Chondrocyte (in vitro differentiated cells): ENCODE data around the gene OR51E2. TPM values are rescaled to one million over a fixed set of nuclear protein-coding genes. Genes with fewer than 3 reads are reported as not detected.

ENCODE experiments used
- DNase-seq: peaks from one replicate; pipeline ENCODE4 v3.0.0; 2021; ENCODE audit warnings: mixed read lengths, low spot score
- H3K27ac Mint-ChIP-seq: one replicate; pipeline ENCODE4 v1.8.0; 2021; ENCODE audit warnings: mild to moderate bottlenecking, moderate library complexity, mixed read lengths; ENCODE audit not compliant: unreplicated experiment
- H3K27me3 Mint-ChIP-seq: 2 replicates; pipeline ENCODE4 v1.8.0; 2021; ENCODE audit warnings: low read depth, mixed read lengths
- H3K36me3 Mint-ChIP-seq: 2 replicates; pipeline ENCODE4 v1.8.0; 2021; ENCODE audit warnings: low read depth, mixed read lengths
- H3K4me1 Mint-ChIP-seq: 2 replicates; pipeline ENCODE4 v1.8.0; 2021; ENCODE audit warnings: low read depth, mild to moderate bottlenecking, mixed read lengths
- H3K4me3 Mint-ChIP-seq: one replicate; pipeline ENCODE4 v1.8.0; 2021; ENCODE audit warnings: mild to moderate bottlenecking, moderate library complexity, mixed read lengths; ENCODE audit not compliant: unreplicated experiment
- H3K9me3 Mint-ChIP-seq: 2 replicates; pipeline ENCODE4 v1.8.0; 2021; ENCODE audit warnings: low read depth, mixed read lengths
- total RNA-seq: library from RNA; stranded (reverse); gene quantifications from 3 replicates; pipeline ENCODE4 v1.2.1, GENCODE V29; 2021
- TF ChIP-seq, protein P1 (sequence below): fragments of 200-600 bp; sonication (generic); IDR thresholded peaks from 2 replicates; pipeline ENCODE4 v1.5.0; 2021; ENCODE audit warnings: antibody characterized with exemption, mild to moderate bottlenecking, moderate library complexity

The OR51E2 gene
- total RNA-seq, 1 donor from 2014 or later = 3.2 TPM

DNA sequence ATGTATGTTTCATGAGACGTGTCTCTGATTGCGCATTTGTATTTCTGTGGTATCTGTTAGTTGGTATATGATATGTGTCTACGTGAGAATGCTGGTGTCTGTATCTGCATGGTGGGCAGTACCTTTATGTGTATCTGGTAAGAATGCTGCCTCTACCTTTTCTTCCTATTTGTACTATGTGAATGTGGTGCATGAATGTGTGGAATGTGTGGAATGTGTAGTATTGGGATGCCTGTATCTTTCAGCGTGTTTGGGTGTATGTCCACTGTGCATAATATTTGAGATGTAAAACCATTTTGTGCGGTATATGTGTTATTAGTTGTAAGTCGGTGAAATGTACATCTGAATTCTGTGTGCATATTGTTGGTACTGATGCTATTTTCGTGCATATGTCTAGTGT lies 56.2 kb downstream of the OR51E2 start:
- peaks cover 44% of the 10 kb centered on the region for H3K4me1 Mint-ChIP-seq
- TF ChIP-seq, protein P1, sequence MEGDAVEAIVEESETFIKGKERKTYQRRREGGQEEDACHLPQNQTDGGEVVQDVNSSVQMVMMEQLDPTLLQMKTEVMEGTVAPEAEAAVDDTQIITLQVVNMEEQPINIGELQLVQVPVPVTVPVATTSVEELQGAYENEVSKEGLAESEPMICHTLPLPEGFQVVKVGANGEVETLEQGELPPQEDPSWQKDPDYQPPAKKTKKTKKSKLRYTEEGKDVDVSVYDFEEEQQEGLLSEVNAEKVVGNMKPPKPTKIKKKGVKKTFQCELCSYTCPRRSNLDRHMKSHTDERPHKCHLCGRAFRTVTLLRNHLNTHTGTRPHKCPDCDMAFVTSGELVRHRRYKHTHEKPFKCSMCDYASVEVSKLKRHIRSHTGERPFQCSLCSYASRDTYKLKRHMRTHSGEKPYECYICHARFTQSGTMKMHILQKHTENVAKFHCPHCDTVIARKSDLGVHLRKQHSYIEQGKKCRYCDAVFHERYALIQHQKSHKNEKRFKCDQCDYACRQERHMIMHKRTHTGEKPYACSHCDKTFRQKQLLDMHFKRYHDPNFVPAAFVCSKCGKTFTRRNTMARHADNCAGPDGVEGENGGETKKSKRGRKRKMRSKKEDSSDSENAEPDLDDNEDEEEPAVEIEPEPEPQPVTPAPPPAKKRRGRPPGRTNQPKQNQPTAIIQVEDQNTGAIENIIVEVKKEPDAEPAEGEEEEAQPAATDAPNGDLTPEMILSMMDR = no peak
- H3K27ac Mint-ChIP-seq = no peak overlapping the region
- no peak for DNase-seq
- H3K27me3 Mint-ChIP-seq = no peaks in the 10 kb centered on the region
- no peaks in the 10 kb centered on the region for H3K36me3 Mint-ChIP-seq
- no peaks in the 10 kb centered on the region for H3K9me3 Mint-ChIP-seq
- no peak overlapping the region for H3K4me3 Mint-ChIP-seq

DNA sequence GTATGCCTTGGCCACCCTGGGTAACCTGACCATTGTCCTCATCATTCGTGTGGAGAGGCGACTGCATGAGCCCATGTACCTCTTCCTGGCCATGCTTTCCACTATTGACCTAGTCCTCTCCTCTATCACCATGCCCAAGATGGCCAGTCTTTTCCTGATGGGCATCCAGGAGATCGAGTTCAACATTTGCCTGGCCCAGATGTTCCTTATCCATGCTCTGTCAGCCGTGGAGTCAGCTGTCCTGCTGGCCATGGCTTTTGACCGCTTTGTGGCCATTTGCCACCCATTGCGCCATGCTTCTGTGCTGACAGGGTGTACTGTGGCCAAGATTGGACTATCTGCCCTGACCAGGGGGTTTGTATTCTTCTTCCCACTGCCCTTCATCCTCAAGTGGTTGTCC lies 57.7 kb downstream of the OR51E2 start:
- TF ChIP-seq, protein P1 = no peak
- Mint-ChIP-seq H3K4me1 (peaks cover 34% of the 10 kb centered on the region), H3K36me3 (no peaks in the 10 kb centered on the region), H3K27ac (no peak overlapping the region), H3K27me3 (no peaks in the 10 kb centered on the region), H3K9me3 (no peaks in the 10 kb centered on the region), H3K4me3 (no peak overlapping the region)
- no peak for DNase-seq

DNA sequence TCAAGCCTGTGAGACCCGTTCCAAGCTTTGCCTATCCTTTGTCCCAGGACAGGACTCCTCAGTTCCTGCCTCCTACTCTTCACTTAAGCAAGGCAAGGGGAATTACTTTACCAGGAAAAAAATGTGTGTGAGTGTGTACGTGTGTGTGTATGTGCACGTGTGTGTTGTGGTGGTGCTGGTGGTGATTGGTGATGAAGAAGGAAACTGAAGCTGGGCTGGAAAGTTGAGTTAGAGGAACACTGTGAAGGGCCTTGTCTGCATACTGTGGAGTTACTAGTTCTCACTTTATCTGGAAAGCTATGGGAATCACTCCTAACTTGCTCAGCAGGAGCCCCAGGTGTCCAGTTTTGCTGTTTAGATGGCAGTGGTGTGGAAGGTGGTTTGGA lies 60.0 kb downstream of the OR51E2 start:
- no peak for DNase-seq
- Mint-ChIP-seq H3K36me3 (no peaks in the 10 kb centered on the region), H3K27ac (no peak overlapping the region), H3K27me3 (peaks cover 4% of the 10 kb centered on the region), H3K9me3 (no peaks in the 10 kb centered on the region), H3K4me1 (peaks cover 16% of the 10 kb centered on the region), H3K4me3 (no peak overlapping the region)
- TF ChIP-seq, protein P1 = no peak

DNA sequence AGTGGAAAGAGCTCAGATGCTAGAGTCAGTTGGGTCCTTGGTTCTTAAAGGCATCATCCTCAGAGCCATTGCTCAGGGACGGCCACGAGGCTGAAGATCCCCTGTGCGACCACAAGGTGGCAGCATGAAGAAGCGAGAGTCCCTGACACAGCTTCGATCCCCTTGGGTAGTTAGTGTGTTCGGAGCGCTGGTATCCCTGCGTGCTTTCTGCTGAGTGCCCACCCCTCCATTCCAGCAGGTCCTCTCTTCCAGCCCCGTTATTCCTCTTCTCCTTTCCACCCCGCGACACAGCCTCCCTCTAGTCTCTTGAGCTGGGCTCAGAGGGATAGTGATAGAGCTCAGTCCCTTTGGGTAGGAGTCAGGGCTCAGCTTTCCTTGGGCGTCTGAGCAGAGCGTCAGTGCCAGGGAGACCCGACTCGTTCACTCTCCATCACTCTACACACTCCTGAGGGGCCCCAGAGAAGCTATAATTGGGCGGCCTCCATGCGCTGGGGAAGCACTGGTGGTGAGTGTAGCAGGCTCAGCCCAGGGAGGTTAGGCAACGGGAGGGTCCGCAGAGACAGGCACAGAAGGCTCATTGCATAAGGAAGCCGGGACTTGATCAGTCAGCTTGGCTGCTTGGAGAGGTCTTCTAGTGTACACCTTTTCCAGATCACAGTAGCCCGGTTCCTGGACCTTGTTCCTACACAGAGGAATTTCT lies 60.5 kb downstream of the OR51E2 start, which contains the start of gene OR51D1:
TSS of gene OR51D1 (plus strand) at position 516 of the 700 bp plus-strand sequence. CDS start 2,314 bp downstream, outside the sequence.
- no peak within 1 kb of the TSS for H3K27ac Mint-ChIP-seq
- H3K27me3 Mint-ChIP-seq = peaks cover 5% of the 10 kb centered on the region
- peaks cover 11% of the 10 kb centered on the region for H3K4me1 Mint-ChIP-seq
- no peaks in the 10 kb centered on the region for H3K36me3 Mint-ChIP-seq
- no peak within 1 kb of the TSS for H3K4me3 Mint-ChIP-seq
- TF ChIP-seq, protein P1 = peak; percentile 95
- no peak for DNase-seq
- no peaks in the 10 kb centered on the region for H3K9me3 Mint-ChIP-seq

DNA sequence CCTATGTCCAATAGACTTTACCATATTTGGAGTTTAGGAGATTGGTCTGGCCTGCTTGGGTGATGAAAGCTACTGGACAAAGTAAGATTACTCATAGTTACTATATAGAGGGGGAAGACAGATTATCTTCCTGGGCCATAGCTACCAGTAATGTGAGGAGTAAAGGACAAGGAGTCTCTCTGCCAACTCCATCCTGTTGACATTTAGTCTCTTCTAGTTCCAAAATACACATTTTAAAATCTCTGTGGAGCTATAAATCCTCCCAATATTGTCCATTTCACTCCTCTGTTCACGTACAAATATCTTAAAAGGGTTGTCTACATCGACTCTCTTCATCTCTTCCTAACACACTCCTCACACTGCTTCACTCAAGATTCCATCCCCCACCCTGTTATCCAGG lies 61.5 kb downstream of the OR51E2 start:
- Mint-ChIP-seq H3K4me3 (no peak overlapping the region), H3K27ac (no peak overlapping the region), H3K4me1 (peaks cover under 1% of the 10 kb centered on the region), H3K9me3 (peaks cover 4% of the 10 kb centered on the region), H3K36me3 (peaks cover 3% of the 10 kb centered on the region), H3K27me3 (peaks cover 14% of the 10 kb centered on the region)
- TF ChIP-seq, protein P1 = no peak
- no peak for DNase-seq

Other genes starting within 250 kb of the OR51E2 start
- gene OR52K2, start 248.6 kb downstream of the OR51E2 start, total RNA-seq = not detected in 3 replicates
- not detected in 3 replicates for gene OR52K1, start 215.2 kb downstream of the OR51E2 start, total RNA-seq
- not detected in 3 replicates for gene OR52M1, start 152.7 kb downstream of the OR51E2 start, total RNA-seq
- not detected in 3 replicates for gene OR52I2, start 116.1 kb downstream of the OR51E2 start, total RNA-seq
- not detected in 3 replicates for gene OR52I1, start 103.8 kb downstream of the OR51E2 start, total RNA-seq
- gene TRIM68, start 89.6 kb downstream of the OR51E2 start, total RNA-seq = 9.7 to 13.5 TPM (median 10.3 TPM) in 3 replicates
- not detected in 3 replicates for gene OR51D1, start 60.4 kb downstream of the OR51E2 start, total RNA-seq
- gene OR51E1, start 53.9 kb downstream of the OR51E2 start, total RNA-seq = 0.22 to 1.6 TPM (median 1.2 TPM) in 3 replicates
- gene MMP26, start 6.9 kb upstream of the OR51E2 start, total RNA-seq = not detected in 3 replicates
- not detected in 3 replicates for gene OR51F1, start 72.1 kb upstream of the OR51E2 start, total RNA-seq
- gene OR52R1, start 106.5 kb upstream of the OR51E2 start, total RNA-seq = not detected in 3 replicates
- gene OR51F2, start 123.5 kb upstream of the OR51E2 start, total RNA-seq = not detected in 3 replicates
- not detected in 3 replicates for gene OR51S1, start 151.4 kb upstream of the OR51E2 start, total RNA-seq
- not detected in 3 replicates for gene OR51T1, start 184.0 kb upstream of the OR51E2 start, total RNA-seq
- gene OR51A7, start 205.9 kb upstream of the OR51E2 start, total RNA-seq = not detected in 3 replicates
- not detected in 3 replicates for gene OR51G2, start 221.5 kb upstream of the OR51E2 start, total RNA-seq
- not detected in 3 replicates for gene OR51G1, start 226.5 kb upstream of the OR51E2 start, total RNA-seq
- not detected in 3 replicates for gene OR51A4, start 249.8 kb upstream of the OR51E2 start, total RNA-seq